Uterus (tissue), 2 donors: ENCODE measurements around the gene TMEM217.

Source experiments
- CTCF ChIP-seq, 4 experiments: fragments of 200-600 bp in 2 of 4; fragments of 450-650 bp in 2 of 4; sonication (generic) in 2 of 4; IDR thresholded peaks; one replicate each; pipeline ENCODE4 v1.5.1; 2016 to 2019; ENCODE audit warnings: antibody characterized with exemption in 4 of 4, mild to moderate bottlenecking in 2 of 4, moderate library complexity in 1 of 4
- POLR2A ChIP-seq, 2 donors: fragments of 450-650 bp; IDR thresholded peaks; one replicate each; pipeline ENCODE4 v1.6.1; 2016; ENCODE audit warnings: antibody characterized with exemption in 2 of 2, mild to moderate bottlenecking in 1 of 2, moderate library complexity in 1 of 2

DNA sequence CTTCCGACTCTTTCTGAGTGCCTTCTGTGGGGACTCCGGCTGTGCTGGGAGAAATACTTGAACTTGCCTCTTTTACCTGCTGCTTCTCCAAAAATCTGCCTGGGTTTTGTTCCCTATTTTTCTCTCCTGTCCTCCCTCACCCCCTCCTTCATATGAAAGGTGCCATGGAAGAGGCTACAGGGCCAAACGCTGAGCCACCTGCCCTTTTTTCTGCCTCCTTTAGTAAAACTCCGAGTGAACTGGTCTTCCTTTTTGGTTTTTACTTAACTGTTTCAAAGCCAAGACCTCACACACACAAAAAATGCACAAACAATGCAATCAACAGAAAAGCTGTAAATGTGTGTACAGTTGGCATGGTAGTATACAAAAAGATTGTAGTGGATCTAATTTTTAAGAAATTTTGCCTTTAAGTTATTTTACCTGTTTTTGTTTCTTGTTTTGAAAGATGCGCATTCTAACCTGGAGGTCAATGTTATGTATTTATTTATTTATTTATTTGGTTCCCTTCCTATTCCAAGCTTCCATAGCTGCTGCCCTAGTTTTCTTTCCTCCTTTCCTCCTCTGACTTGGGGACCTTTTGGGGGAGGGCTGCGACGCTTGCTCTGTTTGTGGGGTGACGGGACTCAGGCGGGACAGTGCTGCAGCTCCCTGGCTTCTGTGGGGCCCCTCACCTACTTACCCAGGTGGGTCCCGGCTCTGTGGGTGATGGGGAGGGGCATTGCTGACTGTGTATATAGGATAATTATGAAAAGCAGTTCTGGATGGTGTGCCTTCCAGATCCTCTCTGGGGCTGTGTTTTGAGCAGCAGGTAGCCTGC, 83.2 kb downstream of the TMEM217 start:
- TF ChIP-seq CTCF (IDR thresholded peaks at IDR 0.05) (no peak), POLR2A (IDR thresholded peaks at IDR 0.05) (no peak)
